HG02981 (cell line): ENCODE measurements around the gene LRRC19.

Source experiments
- ATAC-seq: cut with Tn5 transposase; IDR thresholded peaks from one replicate; pipeline ENCODE4 v1.9.1; 2021; ENCODE audit warnings: mild to moderate bottlenecking, moderate library complexity; ENCODE audit not compliant: unreplicated experiment

LRRC19 gene, protein sequence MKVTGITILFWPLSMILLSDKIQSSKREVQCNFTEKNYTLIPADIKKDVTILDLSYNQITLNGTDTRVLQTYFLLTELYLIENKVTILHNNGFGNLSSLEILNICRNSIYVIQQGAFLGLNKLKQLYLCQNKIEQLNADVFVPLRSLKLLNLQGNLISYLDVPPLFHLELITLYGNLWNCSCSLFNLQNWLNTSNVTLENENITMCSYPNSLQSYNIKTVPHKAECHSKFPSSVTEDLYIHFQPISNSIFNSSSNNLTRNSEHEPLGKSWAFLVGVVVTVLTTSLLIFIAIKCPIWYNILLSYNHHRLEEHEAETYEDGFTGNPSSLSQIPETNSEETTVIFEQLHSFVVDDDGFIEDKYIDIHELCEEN

DNA sequence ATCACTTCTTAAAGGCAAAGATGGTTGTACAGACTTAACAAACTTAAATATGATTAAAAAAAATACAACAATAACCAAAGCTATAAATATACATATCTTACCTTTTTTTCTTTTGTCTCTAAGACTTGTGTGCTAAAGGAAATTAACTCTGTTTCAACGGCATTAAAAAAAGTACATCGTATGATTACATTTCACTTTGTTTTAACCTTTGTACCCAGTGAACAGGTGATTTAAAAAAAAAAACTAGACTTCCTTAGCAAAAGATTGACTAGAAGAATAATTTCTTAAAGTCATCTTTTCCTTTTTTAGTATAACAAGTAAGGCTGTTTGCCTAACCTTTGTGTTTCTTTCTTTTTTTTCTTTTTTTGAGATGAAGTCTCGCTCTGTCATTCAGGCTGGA lies at the start of gene LRRC19:
Gene LRRC19, minus strand, starts transcription at position 182 of the 400 bp plus-strand sequence. CDS start 5,978 bp downstream, outside the sequence.
- no peak for ATAC-seq

DNA sequence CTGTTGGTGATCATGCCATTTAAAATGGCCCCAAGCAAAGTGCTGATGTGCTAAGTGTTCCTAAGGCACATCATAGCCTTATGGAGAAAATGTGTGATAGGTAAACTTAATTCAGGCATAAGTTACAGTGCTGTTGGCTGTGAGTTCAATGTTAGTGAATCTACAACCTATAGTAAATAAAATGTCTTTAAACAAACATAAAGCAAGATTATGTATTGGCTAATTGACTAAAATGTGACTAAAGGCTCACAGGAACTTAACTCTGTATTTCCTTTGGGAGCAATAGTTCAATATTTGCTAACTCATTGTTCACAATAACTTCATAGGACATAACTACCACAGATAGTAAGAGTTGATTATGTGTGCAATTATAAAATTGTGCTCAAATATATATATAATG lies 49.4 kb upstream of the LRRC19 start:
- no peak for ATAC-seq

DNA sequence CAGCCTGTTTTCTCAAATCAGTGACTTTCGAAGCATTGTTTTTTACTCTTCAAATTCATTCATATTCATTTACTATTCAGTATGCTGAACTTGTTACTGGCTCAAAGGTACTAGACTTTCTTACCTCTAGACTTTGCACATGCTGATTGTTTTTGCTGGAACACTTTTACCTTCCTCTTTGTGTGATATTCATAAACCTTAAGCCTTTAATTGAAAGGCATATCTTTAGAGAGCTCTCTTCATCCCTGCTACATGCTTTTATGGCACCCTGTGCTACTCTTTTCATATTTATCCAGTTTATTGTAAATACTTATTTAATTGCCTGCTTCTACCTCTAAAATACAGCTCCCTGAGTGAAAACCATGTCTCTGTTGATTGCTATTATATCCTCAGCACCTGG lies 48.7 kb upstream of the LRRC19 start:
- ATAC-seq: no peak

DNA sequence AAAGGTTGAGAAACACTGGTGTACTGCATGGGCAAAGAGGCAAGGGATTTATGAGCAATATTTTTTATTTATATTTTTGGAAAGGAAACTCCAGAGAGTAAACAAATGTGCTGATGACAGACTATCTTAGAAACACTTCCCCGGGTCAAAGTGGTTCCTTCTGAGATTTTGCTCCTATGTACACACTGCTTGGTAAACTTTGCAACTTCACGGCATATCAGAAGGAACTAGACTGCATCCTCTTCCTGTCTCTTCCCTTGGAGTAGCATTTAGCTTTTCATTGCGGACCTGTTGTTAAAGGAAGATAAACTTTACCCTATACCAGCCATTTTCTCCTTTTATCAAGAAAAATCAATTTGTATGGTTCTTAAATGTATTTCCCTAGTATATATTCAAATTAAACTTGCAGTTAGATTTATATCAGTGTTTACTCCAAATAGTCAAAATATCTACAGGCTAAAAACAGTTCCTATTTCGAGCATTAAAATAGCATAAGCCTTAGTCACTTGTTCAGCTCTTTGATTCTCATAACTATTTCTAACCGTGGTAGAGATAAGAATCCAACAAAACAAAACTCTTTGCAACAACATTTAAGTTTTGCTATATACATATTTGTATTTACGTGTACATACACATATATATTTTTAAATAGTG lies 48.0 kb upstream of the LRRC19 start:
- no peak for ATAC-seq

DNA sequence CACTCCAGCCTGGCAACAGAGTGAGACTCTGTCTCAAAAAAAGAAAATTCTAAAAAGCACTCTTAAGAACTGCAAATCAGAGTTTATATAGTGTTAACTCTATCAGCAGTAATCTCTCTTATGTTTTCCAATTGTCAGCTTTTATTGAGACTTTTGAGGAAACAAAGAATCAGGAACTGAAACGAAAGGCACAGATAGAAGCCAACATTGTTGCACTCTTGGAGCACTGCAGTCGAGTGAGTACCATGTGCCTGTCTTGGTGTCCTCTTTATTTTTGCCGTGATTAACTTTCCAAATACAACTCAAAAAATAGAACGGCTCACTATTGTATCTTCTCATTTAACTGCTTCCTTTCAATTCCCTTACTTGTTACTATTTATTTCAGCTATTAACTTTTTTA lies 41.7 kb upstream of the LRRC19 start:
- no peak for ATAC-seq

DNA sequence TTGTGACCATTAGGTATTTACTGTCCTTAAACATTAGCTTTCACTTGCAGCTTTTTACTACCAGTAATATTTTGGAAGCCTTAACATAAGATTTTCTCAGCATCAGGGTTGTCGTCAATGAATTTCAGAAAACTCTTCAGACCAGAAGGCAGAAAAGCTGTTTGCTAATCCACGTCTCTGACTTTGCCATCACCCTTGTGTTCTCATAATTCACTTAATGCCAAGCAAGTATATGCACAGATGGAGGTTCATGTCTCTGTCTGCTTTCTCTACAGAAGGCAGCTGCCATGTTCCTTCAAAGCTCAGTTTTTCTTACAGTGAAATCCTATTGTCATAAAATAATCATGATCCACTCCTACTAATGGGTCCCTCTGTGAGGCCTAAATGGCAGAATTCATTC lies 37.7 kb upstream of the LRRC19 start:
- no peak for ATAC-seq

DNA sequence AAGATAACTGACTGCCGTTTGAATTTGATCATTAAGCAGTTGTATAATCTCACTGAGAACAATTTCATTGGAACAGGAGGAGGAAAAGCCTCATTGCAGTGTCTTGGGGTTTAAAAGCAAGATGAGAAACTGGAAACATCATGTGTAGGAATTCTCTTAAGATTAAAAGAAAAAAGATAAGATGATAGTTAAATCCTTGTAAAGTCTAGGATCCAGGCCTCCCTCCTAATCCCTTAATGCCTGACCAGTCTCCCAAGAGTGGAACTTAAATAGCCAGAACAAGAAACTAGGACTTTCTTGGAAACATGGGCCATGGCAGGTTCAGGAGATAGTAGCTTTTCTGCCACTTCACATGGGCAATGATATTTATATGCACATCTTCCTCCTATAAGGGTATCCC lies 37.0 kb upstream of the LRRC19 start:
- no peak for ATAC-seq

DNA sequence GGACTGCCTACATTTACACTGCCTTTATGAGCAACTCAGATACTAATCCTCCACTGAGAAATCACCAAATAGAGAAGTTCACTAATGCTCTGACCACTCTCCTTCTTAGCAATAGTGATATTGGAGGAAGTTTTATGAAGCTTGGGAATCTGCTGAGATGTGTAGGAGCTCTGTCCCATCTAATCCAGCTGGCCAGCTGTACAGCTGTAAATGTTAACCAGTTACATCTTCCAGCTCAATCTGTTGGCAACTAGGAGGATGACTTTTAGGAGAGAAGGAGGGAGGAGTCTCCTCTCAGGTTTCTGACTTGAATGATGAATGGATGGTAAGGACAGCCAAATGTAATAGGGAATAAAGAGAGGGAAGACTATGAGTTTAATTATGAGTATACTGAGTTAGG lies 36.3 kb upstream of the LRRC19 start:
- no peak for ATAC-seq

DNA sequence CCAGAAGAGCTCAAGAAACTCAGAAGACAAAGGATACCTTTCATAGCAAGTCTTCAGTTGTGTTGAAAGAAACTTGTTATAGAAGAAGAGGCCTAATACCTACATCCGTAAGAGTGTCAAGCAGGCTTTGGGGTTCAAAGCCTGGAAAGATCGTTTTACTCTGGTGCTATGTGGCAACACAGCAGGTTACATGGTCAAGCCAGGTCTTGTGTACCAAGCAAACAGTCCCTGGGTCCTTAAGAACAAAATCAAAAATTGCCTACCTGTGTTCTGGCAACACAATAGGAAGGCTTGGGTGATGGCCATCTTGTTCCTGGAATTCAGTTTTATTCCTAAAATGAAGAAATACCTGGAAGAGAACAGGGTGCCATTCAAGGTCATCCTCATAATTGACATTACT lies 32.0 kb upstream of the LRRC19 start:
- ATAC-seq: no peak

DNA sequence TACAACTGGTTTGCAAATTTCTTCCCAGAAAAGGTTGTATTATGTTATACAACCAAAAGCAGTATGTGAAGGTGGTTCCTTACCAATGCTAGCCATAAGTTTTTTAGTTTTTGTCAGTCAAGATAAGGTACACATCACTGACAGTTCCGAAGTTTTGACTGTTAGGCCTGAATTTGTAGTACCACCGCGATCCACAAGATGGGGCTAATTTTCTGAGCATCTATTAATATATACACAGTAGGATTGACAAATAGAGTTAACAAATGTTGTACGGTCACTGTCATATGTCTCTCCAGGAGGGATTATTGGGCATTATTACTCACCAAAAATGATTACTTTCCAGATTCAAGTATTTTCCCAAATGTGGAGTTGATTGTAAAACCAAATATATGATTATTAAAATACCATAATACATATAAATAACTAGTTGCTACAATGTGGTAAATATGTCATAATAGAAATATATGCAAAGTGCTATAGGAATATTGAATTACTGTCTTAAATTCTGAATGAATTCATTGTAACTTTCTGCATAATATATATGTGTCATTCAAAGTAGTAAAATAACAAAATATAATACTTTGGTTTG lies 28.4 kb upstream of the LRRC19 start:
- ATAC-seq: peak; percentile 94

DNA sequence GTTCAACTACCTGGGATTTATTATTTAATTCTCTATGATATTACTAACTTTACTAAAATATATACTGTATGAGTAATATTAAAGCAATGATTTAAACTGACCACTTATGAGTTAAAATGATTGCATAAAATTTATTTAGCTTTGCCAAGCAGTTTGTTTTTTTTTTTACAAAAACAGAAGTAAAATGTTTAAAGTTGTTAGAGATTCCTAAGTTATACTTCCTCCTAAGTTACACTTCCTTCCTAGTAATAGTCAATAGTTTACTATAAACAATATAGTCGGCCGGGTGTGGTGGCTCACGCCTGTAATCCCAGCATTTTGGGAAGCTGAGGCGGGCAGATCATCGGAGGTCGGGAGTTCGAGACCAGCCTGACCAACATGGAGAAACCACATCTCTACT lies 23.7 kb upstream of the LRRC19 start:
- no peak for ATAC-seq

DNA sequence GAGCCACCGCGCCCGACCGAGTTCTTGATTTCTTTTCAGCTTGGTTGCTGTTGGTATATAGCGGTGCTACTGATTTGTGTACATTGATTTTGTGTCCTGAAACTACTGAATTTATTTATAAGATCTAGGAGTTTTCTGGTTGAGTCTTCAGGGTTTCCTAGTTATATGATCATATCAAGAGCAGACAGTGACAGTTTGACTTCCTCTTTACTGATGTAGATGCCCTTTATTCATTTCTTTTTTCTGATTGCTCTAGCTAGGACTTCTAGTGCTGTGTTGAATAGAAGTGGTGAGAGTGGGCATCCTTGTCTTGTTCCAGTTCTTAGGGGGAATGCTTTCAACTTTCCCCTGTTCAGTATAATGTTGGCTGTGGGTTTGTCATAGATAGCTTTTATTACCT lies 17.4 kb upstream of the LRRC19 start:
- no peak for ATAC-seq

DNA sequence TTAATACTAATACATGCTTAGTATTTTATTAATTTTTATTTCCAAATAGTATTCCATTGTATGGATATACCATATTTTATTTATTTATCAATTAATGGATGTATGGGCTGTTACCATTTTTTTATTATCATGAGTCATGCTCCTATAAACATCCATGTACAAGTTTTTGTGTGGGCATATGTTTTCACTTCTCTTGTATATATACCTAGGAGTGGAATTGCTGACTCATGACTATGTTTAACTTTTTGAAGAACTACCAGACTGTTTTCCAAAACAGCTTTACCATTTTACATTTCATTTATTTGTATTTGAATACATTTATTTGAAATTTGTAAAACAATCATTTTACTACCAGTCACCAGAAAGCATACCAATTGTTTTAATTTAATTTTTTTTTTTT lies 14.1 kb upstream of the LRRC19 start:
- ATAC-seq: no peak

DNA sequence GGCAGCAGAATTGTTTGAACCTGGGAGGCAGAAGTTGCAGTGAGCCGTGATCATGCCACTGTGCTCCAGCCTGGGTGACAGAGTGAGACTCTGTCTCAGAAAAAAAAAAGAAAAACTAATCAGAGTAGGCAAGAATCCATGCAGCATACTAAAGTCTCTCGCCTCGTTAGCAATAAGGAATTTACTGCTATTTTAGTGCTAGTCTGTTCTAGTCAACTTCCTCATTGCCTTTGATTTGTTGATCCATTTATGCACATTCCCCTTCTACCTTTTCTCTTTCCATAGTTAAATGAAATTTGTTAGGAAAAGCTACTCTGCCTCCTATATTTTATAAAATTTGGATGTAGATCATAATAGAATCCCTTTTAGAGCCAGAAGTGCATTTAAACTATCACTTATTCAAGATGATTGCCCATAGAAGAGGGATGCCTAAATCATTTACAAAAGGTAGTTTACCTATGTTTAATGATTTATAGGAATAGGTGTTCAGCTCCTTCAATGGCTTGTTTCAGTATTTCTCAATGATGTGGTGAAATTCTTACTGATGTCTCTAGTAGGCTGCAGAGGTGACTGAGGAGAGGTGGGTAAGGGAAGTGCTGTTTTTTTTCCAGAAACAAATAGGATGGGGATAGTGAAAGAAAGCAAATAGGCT lies 1.9 kb downstream of the LRRC19 start:
- no peak for ATAC-seq

DNA sequence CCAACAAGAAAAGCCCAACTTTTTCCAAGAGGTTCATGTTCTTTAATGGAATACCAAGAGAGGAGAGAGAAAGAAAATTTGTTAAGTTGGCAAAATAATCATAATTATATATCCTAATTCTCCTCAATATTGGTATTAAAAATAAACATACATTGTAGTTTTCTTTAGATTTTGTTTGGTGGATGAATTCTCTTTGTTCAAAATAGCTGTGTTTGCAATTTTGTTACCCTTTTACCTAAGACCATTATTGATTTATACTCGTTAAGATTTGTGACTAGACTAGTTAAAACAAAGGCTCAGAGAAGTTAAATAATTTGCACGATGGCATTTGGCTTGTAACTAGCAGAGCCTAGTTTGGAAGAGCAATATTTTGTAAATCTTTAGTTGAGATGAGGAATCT lies 9.7 kb downstream of the LRRC19 start:
- ATAC-seq: no peak

DNA sequence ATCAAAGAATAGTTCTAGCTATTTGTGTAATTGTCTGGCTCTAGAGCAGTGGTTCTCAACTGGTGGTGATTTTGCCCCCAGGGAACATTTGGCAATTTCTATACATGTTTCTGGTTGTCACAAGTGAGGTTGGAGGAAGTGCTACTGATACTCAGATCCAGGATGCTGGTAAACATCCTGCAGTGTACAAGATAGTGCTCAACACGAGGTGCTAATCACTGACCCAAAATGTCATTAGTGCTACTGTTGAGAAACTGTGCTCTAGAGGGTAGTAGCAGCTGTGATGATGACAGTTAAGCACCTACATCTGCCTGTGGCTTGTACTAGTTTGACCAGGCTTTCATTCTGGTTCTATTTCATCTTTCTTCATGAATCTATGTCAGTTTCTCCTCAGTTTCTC lies 22.1 kb downstream of the LRRC19 start:
- peak; percentile 82 for ATAC-seq

DNA sequence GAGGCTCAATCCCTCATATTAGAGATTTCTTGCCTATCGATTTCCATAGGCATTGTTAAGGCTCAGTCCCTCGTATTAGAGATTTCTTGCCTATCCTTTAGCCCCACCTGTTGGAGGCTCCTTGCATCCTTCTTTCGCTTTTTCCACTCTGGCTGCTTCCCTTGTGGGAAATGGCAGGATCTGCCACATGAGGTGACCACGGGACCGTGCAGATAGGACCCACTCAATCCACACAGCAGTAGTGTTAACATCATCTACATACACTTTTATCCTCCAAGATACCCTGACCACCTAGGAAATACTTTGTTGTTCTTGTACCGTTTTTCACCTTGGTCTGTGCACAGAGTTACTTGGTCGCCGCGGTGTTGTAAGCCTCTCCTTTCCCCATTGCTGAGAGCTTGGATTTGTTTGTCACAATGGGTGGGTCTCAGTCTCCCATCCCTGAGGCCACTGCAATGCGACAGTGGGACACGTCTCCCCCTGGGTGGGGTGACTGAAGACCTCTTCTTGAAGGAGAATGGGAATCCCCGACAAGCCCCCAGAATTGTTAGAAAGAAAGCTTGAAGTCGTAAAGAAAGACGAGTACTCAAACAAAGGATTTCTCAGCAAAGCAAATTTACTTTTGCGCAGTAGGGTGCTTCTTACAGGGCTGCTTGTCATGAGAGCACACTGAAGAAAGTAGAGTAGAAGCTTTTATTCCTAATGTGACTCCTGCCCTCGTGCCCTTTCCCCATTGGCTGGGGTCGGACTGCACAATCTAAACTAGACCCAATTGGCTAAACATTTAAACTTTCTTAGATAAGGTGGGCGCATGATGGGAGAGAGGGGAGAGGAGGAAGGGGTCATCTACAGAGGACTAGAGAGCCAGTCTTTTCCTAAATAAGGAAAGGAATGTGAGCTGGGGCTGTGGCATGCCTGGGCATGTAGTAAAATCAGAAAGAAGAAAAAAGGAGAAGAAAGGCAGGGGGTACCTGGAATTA lies 29.5 kb downstream of the LRRC19 start:
- ATAC-seq: no peak

DNA sequence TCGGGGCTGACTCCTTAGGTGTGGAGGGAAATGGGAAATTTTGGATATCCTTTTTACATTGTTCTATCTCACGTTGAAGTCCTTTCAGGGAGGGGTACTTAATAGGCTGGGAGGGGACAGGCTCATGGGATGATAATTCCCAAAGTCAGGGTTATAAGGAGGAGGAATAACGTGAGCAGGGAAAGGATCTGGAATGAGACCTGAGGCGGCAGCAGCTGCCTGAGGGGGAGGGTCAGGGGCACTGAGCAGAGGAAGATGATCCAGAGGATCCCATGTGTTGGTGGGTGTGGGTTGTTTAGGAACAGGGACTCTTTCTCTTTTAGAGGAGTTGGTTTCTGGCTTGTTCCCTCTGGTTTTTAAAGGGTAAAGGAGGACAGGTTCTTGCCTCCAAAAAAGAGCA lies 30.5 kb downstream of the LRRC19 start:
- ATAC-seq: no peak

DNA sequence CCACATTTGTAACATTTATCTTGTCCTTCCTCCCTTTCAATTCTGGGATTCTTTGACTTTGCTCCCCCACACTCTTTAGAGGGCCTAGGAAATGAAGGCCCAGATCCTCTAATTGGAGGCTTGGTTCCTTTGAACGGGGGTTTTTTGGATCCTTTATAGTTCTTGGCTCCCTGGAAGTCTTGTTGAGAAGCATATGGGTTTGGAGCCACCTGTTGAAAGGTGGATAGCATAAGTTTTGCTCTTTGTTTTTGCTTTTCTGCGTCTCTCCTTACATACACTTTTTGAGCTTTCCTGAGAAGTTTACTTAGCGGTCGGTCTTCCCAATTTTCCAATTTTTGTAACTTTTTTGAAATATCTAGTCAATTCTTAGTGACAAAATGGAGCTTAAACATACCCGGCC lies 31.5 kb downstream of the LRRC19 start:
- no peak for ATAC-seq

DNA sequence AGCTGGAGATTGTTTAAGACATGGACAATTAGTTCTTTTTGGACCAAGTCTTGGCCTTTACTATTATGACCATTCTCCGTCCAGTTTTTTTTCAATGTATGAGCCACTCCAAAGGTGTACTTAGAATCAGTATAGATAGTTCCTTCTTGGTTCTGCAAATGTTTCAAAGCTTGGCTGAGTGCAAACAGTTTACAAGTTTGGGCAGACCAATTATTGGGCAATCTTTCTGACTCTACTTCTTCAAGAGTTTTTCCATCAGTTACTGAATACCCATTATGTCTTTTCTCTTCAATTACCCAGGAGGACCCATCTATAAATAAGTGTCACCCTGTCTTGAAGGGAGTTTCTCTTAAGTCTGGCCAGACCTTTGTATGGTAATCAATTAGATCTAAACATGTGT lies 33.8 kb downstream of the LRRC19 start:
- no peak for ATAC-seq

DNA sequence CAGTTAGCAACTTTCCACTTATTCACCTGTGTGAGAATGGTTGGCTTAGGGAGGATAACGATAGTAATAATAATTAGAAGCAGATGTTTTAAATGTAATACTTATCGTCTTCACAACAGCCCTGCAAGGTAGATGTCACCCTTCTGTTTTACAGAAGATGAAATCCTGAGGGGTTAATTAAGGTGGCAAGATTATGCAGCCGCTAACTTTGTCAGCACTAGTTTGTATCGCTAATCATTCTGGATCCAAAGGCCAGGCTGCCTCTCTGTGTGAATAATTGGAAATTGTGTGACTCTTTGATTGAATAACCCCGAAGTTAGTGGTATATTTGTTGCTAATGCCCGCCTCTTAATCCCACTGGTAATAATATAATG lies 48.6 kb downstream of the LRRC19 start:
- ATAC-seq: no peak
